UCSD-AML1 (cell line): ENCODE data around the gene IFI6.

Experiments
- DNase-seq: peaks from one replicate; lab custom pipeline; 2025; ENCODE audit not compliant: unreplicated experiment; lab: John Stamatoyannopoulos, UW

Gene IFI6

GRCh38 chr1:27676410-27676809 is 4.4 kb upstream of the IFI6 start:
- no peak for DNase-seq

GRCh38 chr1:27672750-27673112 is 739 bp upstream of the IFI6 start:
- no peak for DNase-seq

DNA sequence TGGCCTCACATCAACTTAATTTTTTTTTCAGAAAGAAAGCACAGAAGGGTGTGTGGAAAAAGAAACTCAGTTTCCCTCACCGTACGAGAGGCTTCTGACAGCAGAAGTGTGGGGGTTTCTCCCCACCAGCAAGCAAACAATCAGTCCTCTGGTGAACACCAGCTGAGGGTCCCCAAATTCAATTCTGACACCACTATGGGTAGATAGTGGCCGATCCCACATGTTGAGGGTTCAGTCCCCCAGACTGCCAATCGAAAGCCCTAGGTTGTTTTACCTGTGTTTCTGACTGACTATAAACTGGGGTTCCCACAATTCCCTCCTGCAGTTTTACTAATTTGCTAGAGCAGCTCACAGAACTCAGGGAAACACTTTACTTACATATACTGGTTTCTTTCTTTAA is 2.1 kb downstream of the IFI6 start:
- DNase-seq = no peak

GRCh38 chr1:27668808-27669723 is 2.9 kb downstream of the IFI6 start:
- DNase-seq = peak; percentile 55

DNA sequence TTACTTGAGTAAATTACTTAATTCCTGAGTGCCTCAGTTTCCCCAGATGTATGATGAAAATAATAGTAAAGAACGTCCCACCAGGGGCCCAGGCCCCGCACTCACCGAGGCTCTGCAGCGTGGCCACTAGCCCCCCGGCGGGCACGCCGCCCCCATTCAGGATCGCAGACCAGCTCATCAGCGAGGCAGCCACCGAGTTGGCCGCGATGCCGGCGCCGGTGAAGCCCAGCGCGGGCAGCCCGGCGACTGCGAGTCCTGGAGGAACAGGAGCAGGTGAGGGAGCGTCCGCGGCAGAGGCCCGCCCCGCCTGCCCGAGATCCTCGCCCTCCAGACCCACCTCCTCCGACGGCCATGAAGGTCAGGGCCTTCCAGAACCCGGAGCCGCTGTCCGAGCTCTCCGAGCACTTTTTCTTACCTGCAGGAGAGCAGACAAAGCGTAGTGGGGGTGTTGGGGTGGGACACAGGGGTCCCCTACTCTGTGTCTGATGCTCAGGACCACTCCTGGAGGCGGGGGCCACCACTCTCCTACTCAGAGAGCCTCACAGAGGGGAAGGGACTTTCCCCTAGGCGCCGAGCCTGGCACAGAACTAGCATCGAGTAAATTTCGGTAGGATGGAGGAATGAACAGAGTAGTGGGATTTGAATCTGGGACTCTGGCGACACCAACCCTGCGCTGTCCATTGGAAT is 3.7 kb downstream of the IFI6 start:
- no peak for DNase-seq

DNA sequence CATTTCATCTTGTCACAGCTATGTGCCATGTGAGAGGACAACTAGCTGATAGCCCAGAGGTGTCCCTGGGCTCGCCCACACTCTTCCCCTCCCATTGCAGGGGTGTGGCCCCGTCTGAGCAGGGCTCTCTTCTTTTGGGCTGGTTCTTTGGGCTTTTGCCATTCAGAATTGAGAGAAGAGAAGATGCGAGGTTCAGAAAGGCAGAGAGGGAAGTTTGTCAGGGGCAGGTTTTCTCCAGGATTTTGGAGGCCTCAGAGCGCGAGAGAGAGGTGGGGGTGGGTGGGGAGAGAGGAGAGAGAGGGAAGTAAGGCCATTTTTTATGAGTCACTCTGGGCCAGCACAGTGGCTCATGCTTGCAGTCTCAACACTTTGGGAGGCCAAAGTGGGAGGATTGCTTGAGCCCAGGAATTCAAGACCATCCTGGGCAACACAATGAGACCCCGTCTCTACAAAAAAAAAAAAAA is 5.2 kb downstream of the IFI6 start:
- DNase-seq = no peak

DNA sequence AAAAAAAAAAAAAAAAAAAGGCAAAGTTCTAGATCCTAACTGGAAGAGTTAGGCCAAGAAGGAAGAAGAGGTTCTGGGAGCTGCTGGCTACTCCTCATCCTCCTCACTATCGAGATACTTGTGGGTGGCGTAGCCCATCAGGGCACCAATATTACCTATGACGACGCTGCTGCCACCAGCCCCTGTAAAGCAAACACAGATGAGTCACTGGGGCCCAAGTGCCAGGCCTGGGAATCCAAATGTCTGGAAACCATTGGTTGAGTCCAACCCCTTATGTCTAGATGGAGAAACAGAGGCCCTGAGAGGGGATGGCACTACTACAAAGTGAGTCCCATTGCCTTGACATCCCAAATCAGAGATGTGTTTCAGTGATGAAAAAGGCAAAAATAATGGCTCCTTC is 5.7 kb downstream of the IFI6 start:
- no peak for DNase-seq

- no peak for DNase-seq
These were observed 6.9 kb downstream of the IFI6 start for GRCh38 chr1:27665016-27665651.

DNA sequence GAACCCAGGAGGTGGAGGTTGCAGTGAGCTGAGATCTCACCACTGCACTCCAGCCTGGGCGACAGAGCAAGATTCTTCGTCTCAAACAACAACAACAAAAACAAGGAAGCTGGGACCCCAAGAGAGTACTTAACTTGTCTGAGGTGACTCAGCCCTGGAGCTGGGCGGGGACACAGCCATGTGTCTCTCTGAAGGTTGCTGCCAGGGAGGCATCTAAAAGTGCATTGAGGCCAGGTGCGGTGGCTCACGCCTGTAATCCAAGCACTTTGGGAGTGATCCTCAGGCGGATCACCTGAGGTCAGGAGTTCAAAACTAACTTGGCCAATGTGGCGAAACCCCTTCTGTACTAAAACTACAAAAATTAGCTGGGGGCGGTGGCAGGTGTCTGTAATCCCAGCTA is 7.7 kb downstream of the IFI6 start:
- peak; percentile 44 for DNase-seq

- peak; percentile 89 for DNase-seq
These were observed 9.1 kb downstream of the IFI6 start for GRCh38 chr1:27662707-27663393.

DNA sequence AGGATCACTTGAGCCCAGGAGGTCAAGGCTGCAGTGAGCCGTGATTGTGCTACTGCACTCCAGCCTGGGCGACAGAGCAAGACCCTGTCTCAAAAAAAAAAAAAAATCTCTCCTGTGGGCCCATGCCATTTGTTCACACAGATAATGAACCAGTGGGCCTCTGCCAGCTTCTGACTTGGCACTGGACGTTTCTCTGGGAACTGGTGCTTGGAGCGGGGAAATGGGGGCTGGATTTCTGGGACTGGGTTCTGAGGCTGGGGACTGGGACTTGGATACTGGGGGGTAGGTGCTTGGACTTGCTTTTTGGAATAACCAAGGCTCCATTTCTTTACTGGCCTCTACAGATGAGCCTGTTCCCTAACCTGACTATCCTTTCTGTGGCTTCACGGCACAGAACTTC is 9.7 kb downstream of the IFI6 start:
- no peak for DNase-seq

- DNase-seq = no peak
These were observed 10.4 kb downstream of the IFI6 start for GRCh38 chr1:27661412-27662075.

- no peak for DNase-seq
These were observed 11.6 kb downstream of the IFI6 start for GRCh38 chr1:27660300-27660835.

GRCh38 chr1:27659497-27660299 is 12.3 kb downstream of the IFI6 start:
- DNase-seq = peak; percentile 93

DNA sequence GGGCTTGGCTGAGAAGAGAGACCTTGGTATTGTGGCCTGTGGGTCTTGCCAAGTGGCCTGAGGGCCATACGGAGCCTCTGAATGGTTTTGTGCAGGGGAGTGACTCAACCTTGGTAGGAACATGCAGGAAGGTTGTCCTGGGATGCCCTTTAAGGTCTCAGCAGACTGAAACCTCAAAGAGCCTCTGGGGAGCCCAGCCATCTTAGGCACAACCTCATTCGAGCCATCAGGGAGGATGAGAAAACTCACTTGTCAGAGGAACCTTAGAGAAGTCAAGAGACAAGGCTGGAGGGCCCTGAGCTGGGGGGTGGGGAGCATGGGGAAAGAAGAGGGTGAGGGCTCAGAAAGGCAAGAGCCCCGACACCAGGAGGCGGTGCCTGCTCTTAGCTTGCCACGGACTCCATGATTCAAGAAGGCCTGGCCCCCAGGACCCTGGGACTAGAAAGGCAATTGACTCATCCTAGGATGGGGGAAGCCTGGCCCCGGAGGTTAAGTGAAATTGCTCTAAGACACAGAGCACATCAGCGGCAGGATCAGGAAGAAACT is 13.0 kb downstream of the IFI6 start:
- peak; percentile 51 for DNase-seq

DNA sequence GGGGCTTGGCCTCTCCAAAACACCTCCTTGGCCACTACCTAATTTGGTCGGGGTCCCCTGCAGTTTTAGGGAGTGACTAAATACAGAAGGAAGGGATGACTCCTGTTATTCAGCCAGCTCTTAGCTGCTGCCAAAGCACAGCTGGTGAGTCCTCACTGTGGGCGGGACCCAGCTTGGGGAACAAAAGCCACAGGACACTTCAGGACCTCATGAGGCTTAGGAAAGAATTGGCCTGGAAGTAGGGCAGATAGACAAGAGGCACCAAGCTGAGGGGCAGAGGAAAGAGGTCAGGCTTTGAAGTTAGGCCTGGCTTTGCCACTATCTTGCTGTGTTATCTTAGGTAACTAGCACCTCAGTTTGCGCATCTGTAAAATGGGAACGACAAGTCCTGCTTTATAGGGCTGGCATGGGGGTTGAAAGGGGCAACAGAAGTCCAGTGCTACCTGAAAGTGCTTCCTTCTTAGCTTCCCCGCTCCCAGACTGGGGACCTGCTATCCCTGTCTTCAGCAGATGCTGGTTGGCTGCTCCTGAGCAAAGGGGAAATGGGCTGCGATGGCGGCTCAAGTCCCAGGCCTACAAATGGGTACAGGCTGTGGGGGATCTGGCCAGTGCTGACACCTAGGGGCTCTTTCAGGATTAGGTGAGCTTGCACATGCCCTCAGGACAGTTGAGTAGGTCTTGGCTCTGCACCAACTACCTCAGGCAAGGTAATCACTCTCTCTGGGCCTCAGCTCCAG is 15.7 kb downstream of the IFI6 start:
- DNase-seq = peak; percentile 45

- DNase-seq = peak; percentile 41
These were observed 16.6 kb downstream of the IFI6 start for GRCh38 chr1:27655151-27655937.
